GM21737 (cell line): ENCODE measurements around the gene AK1.

Experiments
- ATAC-seq: cut with Tn5 transposase; IDR thresholded peaks from one replicate; pipeline ENCODE4 v1.9.1; 2021; ENCODE audit warnings: mild to moderate bottlenecking, moderate library complexity; ENCODE audit not compliant: unreplicated experiment

Gene AK1

DNA sequence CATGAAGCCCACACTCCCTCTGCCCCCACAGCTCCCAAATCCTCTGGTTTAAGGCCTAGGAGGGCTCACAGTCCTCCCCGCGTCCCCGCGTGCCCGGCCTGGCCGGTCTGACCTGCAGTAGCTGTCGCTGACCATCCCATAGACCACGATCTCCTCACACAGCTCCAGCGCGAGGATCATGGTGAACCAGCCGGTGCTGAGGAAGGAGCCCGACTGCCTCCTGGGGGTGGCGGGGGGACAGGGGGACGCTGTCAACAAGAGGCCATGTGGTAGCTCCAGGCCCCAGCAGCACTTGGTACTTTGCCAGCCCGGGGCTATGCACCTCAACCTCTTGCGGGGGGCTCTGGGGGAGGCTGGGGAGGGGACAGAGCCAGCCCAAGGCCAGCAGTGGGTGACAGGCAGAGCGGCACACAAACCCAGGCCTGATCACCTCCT is 32.4 kb upstream of the AK1 start:
- no peak for ATAC-seq

DNA sequence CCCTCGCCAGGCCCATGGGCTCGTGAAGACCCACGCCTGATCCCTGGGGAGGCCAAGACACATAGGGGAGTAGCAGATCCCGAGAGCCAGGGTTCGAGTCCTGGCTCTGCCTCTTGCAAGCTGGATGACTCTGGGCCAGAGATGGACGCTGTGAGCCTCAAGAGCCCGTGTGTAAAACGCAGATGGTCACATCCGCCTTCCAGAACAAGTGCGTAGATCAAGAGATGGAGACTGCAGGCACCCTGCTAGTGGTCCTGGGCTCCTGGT is 31.1 kb upstream of the AK1 start:
- ATAC-seq, result no peak

DNA sequence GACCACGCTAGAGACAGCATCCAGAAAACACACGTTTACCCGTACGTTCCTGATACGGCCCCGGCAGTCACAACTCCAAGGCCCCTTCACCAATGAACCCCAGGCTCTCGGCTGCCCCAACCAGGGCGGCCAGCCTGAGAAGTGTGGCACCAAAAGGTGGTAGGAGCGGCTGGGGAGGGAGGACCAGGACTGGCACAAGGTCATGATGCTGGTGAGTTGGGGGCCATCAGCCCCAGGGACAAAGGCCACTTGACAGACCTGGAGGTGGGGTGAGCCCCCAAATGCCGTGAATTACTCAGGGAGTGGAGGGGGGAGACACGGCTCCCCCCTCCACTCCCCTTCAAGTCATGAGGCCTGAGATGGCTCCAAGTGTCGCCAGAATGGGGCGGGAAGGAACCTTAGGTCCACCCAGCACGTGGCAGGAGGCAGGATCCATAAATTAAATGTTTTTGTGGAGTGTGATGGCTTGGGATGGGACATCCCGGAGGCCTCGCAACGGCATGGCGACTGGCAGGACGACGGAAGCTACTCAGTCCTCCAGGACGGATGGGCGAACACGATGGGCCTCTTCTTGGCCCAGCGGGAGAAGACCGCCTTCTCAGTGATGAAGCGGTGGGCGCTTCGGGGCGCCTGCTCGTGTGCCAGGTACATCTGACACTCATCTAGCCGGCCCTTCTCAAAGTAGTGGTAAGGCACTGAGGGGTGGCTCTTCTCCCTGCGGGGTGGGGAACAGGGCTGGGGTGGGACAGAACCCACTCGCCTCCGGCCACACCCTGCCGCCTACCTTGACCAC is 30.6 kb upstream of the AK1 start:
- ATAC-seq, result no peak

DNA sequence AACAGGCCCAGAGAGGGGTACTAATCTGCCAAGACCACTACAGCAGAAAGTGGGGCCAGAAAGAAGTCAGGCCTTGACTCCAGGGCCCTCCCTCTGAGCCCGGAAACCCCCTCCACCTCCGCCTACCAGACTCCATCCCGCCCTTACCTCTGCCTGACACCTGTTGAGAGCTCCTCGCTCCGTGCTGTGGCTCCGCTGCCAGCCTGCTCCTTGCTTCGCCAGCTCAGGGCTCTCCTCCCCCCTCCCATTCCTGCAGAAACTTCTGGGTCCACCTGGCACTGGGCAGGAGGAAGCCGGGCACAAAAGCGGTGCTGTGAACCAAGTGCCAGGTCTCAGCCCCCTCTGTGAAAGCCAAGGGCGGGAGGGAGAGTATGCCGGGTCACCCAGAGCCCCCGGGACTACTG is 28.3 kb upstream of the AK1 start:
- no peak for ATAC-seq

DNA sequence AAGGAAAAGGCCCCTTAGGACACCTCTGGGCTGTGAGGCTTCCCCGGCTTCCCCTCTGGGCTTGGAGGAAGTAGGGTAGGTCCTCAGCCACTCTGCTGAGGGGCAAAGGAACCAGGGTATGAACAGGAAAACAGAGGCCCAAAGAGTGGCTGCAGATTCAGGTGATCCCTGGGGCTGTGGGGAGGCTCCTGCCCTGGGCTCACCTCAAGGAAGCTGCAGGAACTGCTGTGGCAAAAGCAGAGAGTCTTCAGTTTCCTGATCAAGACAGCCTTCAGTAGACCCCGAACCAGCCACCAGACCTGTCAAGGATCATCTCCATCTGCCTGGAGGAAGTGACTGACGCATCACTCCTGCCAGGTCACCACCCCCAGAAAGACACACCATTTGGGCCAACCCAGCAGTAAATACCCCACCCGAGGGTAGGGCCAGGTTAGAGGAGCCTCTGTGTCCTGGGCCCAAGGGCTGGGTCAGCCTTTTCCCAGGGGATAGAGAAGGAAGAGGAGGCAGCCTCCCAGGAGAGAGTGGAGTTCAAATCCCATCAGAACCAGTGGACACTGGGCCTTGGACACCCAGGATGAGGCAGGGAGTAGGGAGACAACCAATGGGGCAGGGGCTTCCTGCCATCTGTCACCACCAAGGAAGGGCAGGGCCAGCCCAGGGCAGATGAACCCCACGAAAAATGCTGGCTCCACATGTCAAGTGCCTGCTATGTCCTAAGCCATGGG is 27.7 kb upstream of the AK1 start:
- ATAC-seq, result no peak

DNA sequence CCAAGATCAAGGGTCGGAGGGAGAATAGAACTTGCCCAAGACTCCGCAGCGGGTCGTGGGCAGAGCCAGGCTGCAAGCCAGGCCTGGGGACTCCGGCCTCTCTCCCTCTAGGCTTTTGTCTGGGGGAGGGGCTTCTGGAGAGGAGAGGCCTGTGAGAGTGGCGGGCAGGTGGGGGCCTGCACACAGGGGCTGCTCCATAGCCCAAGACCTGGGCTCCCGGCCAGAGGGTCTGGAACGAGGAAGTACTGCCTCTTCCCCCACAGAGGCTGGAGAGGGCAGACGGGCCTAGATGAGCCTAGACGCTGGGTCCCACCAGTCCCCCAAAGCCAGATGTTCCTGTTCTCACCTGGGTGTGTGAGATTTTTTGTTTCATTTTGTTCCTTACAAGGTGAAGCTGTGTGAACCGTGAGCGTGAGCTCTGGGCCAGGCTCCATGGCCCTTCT is 27.1 kb upstream of the AK1 start:
- ATAC-seq, result no peak

DNA sequence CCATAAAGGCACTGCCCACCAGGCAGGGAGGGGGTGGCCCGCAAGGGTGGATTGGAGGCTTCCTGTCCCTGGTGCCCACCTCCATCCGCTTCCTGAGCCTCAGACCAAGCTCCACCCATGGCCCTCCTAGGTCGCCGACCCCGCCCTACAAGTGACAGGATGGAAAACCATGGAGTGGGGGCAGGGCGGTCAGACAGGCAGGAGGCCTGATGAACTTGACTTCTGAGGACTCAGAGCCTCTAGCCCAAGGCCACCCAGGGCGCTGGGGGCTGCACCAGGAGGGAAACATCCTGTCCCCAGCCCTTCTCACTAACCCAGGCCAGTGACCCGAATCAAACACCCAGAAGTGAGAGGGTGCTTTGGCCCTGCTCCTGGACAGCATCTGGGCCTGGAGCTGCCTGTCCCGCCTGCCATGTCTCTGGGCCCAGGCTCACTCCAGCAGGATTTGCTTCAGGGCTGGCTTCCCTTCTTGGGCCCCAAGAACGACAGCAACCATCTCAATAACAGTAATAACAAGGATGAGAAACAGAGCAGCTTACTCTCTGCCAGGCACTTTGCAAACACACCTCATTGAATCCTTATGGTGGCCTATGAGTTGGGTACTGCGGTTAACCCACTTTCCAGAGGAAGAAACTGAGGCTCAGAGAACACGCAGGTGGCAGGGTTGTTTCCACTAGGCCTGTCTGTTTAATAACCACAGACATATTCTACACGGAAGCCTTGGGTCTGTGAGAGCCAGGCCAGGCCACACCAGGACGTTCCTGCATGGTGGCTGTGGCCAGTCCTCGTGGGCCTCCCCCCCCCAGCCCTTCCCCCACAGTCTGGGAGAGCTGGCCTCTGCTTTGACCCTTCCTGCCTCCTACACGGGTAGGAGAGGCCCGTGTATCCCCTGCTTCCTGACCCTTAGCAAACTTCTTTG is 26.3 kb upstream of the AK1 start:
- ATAC-seq, result no peak

DNA sequence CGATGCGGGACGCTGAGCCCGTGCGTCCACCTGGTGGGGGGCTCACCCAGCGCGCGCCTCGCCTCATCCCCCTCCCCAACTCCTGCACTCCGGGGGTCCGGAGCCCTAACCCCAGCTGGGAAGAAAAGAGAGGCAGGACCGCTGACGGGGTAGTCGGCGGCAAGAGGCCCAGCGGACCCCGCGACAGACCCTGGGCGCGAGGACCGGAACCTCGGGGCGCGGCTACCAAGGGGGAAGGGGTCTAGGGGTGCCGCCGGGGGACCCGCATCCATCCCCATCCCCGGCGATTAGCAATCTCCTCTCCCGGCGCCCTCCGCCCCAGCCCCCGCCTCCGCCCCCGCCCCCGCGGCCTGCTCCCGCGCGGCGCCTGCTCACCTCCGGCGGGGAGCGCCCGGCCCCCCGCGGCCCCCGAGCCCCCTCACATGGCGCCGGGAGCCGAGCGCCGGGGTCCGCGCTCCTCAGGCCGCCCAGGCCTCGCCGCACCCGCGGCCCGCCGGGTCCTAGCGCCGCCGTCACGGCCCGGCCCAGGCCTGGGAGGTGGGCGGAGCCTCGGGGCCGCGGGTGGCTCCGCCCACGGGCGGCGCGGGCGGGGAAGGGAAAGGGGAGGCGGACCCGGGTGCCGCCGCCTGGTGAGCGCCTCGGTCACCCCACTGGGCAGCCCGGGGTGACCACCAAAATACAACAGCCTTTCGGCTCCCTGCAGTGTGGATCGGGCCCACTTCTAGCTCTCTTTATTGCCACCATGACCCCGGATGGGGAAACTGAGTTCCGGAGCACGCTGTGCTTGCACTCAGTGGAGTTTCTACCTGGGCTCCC is 21.9 kb upstream of the AK1 start, which contains the start of gene ST6GALNAC6:
Gene ST6GALNAC6 (minus strand): TSS at position 476 of the 816 bp plus-strand sequence. CDS start 1,622 bp downstream, outside the sequence.
- ATAC-seq, result peak; percentile 59

DNA sequence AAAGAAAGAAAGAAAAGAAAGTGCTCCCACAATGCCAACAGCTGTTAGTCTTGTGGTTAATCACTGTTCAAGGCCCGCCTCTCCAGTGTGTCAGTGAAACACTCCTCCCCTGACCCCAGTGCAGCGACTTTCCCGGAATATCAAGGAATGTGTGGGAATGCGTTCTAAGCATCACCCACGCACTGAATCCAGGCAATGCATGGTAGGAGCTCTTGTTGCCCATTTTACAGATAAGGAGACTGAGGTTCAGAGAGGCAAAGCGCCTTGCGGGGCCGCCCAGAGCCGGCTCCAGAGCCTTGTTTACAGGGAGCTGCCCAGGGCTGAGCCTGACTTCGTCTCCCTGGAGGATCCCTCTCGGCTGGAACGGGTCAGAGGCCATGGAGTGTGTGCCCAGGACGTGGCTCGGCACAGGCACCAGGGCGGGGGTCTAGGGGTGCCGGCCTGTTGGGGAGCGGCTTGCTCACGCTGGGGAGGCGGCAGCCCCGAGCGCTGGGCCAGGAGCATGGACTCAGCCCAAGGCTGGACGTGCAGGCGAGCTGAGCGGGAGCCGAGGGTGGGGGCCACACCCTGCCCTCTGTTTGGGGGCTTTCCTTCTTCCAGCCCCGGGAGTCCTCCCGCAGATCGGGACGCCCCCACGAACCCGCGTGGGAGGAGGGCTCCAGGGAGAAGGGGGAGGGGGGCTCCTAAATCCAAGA is 21.1 kb upstream of the AK1 start:
- ATAC-seq, result no peak

DNA sequence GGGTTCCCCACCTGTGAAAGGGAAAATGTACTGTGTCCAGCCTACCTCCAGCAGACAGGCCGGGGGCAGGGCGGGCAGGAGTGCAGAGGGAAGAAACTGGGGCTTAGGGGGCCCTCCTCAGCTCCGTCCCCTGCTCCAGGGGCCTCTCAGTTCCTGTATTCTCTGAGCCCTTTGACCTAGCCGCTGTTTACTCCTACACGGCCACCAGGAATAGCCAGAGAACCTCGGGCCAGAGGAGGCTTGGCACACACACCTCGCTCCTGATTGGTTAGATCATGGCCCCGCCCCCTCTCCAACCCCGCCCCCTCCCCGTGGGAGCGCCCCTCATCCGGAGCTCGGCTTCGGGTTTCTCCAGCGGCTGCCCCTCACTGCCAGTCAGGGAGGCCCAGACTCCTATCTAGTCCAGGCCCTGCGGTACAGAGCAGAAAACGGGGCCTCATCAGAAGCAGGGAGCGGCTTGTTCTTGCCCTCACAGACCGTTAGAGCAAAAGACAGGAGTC is 19.8 kb upstream of the AK1 start:
- no peak for ATAC-seq

DNA sequence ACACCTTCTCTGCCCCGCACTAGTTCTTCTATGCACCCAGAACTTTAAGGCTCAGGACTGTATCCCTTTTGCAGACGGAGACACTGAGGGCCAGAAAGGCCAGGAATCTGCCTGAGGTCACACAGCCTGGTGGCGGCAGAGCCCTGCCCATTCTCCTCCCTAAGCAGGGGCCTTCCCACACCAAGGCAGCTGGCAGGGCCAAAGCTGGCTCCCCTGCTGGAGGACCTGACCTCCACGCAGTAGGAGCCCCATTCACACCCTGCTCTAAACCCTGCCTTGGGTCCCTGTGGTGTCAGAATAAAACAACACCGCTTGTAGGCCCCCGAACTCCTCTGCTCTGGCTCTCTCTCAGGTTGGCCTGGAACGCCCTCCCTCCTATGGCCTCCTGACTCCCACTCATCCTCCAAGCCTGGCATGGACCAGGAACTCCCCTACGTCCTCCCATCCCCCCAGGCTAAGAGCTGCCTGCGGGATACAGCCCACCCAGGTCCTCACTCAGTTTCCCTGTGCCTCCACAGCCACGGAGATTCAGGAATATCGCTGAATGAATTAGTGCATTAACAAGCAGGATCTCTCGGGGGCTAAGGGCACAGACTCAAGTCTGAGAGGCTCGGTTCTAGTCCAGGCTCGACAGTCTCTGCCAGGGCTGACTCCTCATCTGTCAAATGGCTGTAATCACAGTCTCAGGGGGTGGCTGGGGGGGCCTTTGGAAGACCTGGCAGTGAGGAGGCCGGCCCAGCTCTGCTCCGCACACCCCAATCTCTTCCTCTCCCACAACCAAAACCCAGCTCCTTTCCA is 19.1 kb upstream of the AK1 start:
- no peak for ATAC-seq

DNA sequence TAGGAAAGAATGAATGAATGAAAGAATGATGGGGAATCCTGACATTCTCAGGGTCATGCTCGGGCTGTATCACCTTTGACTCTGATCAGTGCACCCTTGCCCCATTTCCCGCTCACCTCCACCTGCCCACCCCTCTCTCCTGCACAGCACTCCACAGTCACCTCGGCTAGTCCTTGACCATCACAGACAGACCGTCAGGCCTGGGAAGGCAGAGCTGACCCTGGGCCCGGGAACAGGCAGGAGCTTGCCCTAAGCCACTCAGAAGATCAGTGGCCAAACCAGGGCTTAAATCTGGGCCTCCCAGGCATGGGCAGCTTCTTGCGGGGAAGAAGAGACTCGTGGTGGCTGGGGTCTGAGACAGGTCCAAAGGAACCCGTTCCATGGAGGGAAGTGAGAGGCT is 18.3 kb upstream of the AK1 start:
- no peak for ATAC-seq

DNA sequence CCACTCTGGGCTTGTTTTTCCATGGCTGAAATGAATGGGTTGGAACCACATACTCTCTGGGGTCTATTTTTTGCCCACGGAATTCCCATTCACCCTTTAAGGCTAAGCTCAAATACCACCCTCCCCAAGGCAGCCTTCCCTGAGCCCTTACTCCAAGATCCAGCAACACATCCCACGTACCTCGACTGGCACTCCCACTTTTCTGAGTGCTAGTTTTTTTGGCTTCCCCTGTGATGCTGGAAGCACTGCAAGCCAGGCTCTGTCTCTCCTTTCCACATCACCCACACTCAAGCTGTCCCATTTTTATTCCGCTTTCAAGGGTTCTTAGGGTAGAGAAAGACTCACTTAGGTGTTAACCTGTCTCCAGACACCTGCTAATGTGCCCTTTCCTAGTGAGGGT is 15.9 kb upstream of the AK1 start:
- ATAC-seq, result no peak

DNA sequence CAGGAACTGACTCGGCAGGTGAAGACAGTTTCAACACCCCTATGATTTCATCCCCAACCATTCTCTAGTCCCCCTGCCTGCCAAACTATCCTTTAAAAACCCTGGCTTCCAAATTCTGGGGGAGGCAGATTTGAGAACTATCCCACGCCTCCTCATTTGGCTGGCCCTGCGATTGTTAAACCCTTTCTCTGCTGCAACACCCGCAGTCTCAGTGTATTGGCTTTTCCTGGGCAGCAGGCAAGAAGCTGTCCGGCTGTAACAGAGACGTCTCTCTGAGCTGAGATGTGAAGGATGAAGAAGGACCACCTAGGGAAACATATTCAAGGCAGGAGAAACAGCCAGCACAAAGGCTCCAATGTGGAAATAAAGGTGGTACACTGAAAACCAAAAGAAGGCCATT is 15.4 kb upstream of the AK1 start:
- ATAC-seq, result no peak

DNA sequence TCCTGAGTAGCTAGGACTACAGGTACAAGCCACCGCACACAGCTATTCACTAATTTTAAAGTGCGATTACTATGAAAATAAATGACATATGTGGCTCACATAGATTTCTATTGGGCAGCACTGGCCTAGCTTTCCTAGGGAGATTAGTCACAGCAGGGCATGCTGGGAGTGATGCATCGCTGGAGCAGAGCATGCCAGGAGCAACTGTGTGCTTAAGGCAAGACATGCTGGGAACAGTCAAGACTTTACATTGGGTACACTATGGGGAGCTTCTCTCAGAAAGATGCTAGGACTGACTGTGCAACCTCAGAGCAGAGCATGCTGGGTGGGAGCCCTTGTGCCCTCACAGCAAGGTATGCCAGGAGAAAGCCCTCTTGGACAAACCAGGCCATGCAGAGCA is 12.6 kb upstream of the AK1 start:
- no peak for ATAC-seq

DNA sequence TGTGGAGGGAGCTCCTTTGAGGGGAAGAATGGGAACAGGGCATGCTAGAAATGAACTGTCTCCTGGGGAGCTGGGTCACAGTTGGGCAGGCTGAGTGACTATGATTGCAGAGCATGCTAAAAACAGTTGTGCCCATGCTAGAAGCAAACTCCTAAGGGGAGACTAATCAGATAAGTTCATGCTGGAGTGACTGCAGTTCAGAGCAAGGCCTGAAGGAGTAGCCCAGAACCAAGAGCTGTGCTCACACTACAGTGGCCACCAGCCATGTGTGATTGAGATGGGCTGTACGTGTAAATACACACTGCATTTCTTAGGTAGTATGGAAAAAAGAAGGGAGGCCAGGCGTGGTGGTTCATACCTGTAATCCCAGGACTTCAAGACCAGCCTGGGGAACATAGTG is 10.3 kb upstream of the AK1 start:
- ATAC-seq, result no peak

DNA sequence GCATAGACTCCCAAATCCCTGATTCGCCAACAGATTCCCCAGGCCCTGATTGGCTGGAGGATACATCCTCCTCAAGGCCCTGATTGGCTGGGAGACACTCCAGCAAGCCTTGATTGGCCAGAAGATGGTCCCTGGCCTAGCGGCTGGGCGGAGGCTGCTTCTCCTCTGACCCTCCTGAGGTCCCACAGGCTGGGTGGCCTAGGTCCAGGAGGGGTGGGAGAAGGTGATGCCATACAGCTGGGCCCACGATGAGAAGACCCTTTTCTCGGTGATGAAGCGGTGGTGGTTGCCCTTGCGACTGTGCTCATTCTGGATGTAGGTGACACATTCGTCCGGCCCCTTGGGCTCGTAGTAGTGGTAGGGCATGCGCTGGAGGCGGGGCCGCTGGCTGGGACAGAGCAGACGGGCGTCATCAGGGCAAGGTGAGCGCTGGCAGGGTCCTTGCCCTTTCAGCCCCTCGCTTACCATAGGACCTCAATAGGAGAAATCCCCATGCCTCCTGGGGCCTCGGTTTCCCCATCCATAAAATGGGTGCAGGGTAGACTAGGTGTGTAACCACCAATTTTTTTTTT is 9.0 kb upstream of the AK1 start:
- no peak for ATAC-seq

DNA sequence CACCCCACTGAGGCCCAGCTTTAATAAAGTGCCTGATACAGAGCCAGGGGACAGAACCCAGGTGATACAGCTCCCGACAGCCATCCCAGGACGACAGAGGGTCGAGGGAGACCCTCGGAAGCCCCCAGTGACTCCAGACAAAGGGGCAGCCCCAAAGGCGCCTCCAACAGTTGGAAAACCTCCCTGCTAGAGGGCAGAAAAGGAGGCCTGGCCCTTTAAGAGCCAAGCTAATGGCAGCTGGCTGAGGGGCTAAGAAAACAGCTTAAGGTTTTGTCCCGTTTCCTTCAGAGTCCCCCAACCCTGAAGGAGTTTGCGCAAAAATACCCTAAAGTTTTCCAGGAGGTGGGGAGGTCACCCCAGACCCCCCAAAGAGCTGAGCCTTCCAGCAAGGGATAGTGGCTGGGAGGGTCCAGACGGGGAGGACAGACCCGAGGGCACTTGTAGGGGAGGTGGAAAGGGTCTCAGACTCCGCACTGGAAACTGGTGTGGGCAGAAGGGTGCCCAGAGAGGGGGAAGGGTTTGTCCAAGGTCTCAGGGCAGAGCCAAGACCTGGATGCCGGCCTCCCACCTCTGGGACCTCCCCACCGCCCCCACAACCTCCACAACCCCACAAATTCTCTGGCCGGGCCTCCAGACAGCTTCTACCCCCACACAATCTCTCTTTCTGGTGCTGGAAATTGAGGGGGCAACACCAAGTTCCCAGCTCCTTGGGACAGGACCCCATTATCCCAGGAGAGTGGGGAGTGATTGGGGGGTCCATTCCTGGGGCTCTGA is 8.2 kb upstream of the AK1 start:
- no peak for ATAC-seq
